NCI-H1436 treated with DMSO at 0.1 percent for 48 hours (cell line): ENCODE results near the gene ST7.

Experiments used
- DNase-seq: peaks from one replicate; lab custom pipeline; 2025; lab: John Stamatoyannopoulos, UW

ST7 gene

GRCh38 chr7:117067340-117067739 lies 114.0 kb downstream of the ST7 start:
- DNase-seq = no peak

GRCh38 chr7:117068511-117069145 lies 115.3 kb downstream of the ST7 start:
- DNase-seq = peak; percentile 81

DNA sequence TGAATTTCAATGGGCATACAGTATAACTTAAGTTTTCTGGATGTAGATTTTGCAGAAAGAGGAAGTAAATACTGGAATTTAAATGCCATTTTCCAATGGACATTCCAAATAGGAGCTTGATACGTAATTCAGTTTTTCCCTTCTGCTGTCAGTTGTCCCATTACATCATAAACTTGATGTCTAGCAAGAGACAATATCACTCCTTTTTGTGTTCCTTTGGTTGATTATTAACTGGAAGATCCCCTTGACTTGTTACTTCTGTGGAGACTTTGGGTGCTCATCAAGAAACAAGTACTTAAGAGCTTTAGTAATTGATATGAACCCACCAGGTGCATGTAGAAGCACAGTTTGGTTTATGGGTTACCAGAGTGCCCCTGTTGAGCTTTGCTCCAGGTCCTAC lies 116.1 kb downstream of the ST7 start:
- DNase-seq = no peak

DNA sequence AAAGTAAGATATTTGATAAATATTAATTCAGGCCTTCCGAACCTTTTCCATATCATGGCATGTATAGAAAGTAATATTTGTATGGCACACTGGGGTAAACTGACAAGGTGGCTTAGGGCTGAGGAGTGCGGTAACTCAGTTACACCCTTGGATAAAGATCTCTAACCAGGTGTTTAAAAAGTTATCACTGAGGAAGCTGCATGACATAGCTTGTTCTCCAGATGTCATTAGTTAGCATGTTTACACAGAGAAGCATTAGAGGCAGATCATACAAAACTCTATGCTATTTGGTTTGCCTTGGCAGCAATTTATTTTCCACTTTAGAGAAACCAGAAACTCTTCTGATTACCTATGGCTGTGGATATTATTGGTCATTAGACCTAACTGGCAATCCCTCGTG lies 118.2 kb downstream of the ST7 start:
- peak; percentile 69 for DNase-seq

- peak; percentile 57 for DNase-seq
Measured at GRCh38 chr7:117072620-117073118, 119.4 kb downstream of the ST7 start.

- DNase-seq = no peak
Measured at GRCh38 chr7:117074378-117074777, 121.1 kb downstream of the ST7 start.

- no peak for DNase-seq
Measured at GRCh38 chr7:117075934-117076333, 122.6 kb downstream of the ST7 start.

- no peak for DNase-seq
Measured at GRCh38 chr7:117076426-117076943, 123.2 kb downstream of the ST7 start.

GRCh38 chr7:117077658-117078057 lies 124.4 kb downstream of the ST7 start:
- DNase-seq = no peak

GRCh38 chr7:117082647-117083046 lies 129.3 kb downstream of the ST7 start:
- DNase-seq = no peak

- no peak for DNase-seq
Measured at GRCh38 chr7:117083648-117084047, 130.3 kb downstream of the ST7 start.

GRCh38 chr7:117084286-117084685 lies 131.0 kb downstream of the ST7 start:
- DNase-seq = no peak

DNA sequence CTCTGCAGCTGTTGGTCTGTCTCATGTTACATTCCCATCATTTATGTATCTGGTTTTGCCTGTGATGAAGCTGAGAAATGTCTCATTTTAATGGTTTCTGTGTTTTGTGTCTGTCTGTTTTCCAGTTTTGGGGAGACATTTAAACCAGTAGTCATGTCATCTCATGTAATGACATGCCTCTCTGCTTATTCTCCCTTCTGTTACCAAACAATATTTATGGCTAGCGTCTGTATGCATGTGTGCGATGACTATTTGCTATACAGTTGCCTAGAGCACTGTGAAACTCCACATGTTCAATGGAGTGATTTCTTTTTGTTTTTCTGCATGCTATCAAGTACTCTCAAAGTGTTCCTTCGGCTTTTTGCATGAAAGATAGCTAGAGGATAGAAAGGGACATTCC lies 132.0 kb downstream of the ST7 start:
- DNase-seq = no peak

DNA sequence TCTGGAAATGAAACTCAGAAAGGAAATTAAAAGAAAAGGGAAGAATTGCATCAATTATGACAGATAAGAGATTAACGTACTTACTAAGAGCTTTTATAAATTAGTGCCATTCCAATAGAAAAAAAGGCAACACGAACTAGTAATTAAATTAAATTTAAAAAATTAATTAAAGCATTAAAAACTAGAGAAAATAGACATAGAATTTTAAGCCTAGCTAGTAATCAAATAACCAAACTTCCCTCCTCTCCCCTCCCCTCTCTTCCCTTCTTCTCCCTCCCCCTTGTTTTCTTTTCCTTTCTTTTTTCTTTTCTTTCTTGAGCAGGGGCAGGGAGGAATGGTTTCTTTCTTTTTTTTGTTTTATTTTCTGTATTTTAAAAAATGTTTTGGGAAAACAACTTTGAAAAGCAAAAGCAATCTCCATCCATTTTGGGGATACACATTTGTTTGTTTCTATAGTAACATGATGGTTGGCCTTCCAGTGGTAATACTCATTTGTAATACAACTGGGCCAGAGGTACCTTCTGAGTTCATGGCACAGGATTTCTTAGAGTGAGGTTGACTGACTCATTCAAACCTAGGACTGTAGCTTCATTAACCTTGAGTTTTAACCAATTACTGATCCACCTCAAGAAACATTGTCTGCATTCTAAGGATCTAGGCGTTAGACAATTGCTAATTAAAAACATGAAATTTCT lies 132.6 kb downstream of the ST7 start:
- DNase-seq = no peak

DNA sequence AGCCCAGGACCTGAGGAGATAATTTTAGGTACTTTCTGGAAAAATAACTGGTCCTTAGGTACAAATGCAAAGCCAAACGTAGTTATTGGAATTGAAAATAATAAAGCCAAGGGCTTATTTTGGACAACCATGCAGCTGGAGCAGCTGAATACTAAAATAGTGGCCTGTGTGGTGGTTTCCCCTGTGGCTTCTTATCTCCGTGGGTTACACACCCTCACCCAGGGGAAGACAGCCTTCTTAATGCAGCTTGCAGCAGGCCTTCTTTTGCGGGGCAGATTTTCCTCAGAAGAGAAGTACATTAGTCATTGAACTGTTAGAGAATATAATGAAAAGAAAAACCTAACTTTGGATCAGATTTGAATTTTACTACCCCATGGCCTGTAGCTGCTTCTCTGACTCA lies 133.5 kb downstream of the ST7 start:
- DNase-seq = no peak

GRCh38 chr7:117087639-117088396 lies 134.5 kb downstream of the ST7 start:
- DNase-seq = no peak

GRCh38 chr7:117088623-117089194 lies 135.4 kb downstream of the ST7 start:
- DNase-seq = no peak

- DNase-seq = no peak
Measured at GRCh38 chr7:117090791-117091190, 137.5 kb downstream of the ST7 start.

- DNase-seq = no peak
Measured at GRCh38 chr7:117091721-117092120, 138.4 kb downstream of the ST7 start.

DNA sequence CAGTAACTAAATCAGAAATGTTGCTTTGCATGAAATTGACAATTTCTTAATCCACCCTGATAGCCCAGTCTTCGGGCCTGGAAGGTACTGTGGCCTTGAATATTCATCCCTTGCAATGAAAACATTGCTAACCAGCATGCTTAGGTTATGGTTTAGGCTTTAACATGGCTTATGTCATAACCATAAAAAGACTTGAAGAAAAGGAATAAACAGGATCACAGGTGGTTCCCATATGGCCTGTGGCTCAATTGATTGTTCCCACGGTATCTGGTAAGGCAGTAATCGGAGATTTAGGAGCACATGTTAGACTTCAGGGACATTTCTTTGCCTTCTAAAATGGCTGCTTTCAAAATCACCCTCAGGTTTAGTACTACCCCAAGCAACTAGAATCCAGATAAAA lies 139.5 kb downstream of the ST7 start:
- no peak for DNase-seq

- no peak for DNase-seq
Measured at GRCh38 chr7:117094457-117094856, 141.2 kb downstream of the ST7 start.

DNA sequence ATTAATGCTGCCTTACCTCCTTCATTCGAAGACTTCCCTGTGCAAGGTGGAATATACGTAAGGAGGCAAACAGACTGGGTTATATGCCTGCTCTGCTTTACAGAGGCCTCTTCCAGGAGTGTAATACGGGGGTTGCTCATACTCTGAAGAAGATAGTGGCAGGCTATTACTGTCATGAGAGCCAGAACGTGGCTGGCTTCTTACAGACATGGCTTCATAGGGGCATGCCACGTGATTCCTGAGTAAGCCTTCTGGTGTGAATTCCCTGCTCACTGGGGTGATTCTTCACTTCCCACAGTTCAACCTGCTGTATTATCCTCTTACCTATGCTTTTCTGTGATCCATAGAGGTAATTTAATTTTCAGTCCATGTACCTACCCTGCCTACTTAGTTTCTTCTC lies 141.8 kb downstream of the ST7 start:
- DNase-seq = no peak
